D721Med (cell line): ENCODE measurements around the gene POU4F3.

Experiments
- DNase-seq: peaks from one replicate; pipeline ENCODE4 v3.0.0; 2011; ENCODE audit warnings: low spot score; ENCODE audit not compliant: insufficient read length
- FAIRE-seq: peaks from 2 replicates; lab custom pipeline; 2011; peaks lifted over from hg19 to GRCh38; lab: Jason Lieb, UNC
- CTCF ChIP-seq: IDR thresholded peaks from 2 replicates; pipeline ENCODE4 v1.5.1; 2012; ENCODE audit warnings: mild to moderate bottlenecking, control low read depth; ENCODE audit not compliant: insufficient read depth; ENCODE audit errors: missing control alignments

The POU4F3 gene

GRCh38 chr5:146345240-146345577, 6.6 kb downstream of the POU4F3 start:
- no peak for TF ChIP-seq CTCF
- FAIRE-seq = no peak
- DNase-seq = no peak

- peak; percentile 25 for DNase-seq
- no peak for TF ChIP-seq CTCF
- no peak for FAIRE-seq
Observed at GRCh38 chr5:146345578-146346366, 7.1 kb downstream of the POU4F3 start.

- TF ChIP-seq CTCF = no peak
- no peak for FAIRE-seq
- DNase-seq = no peak
Observed at GRCh38 chr5:146357126-146357525, 18.5 kb downstream of the POU4F3 start.

- FAIRE-seq (no peak), DNase-seq (no peak)
- TF ChIP-seq CTCF = no peak
Observed at GRCh38 chr5:146359836-146360235, 21.2 kb downstream of the POU4F3 start.

GRCh38 chr5:146363161-146363874, 24.7 kb downstream of the POU4F3 start:
- no peak for FAIRE-seq

GRCh38 chr5:146365618-146366017, 27.0 kb downstream of the POU4F3 start:
- DNase-seq (no peak), FAIRE-seq (no peak)
- no peak for TF ChIP-seq CTCF

More at GRCh38 chr5:146363161-146363874, 24.7 kb downstream of the POU4F3 start:
- no peak for DNase-seq
- no peak for TF ChIP-seq CTCF

- FAIRE-seq = no peak
- DNase-seq = no peak
- TF ChIP-seq CTCF = no peak
Observed at GRCh38 chr5:146366904-146367303, 28.3 kb downstream of the POU4F3 start.
